HL-60 (cell line): Measurements from ENCODE around the gene SMAD1.

Experiments used
- DNase-seq, 2 experiments: peaks; one replicate each; pipeline ENCODE4 v3.0.0-alpha.2; 2010 to 2020; ENCODE audit warnings: low read depth in 1 of 2, low spot score in 1 of 2
- H3K27ac ChIP-seq: fragments of 250-450 bp; sonication (Bioruptor Pico); replicated peaks from 2 replicates; pipeline ENCODE4 v1.5.1; 2020; ENCODE audit warnings: mild to moderate bottlenecking, moderate library complexity
- H3K27me3 ChIP-seq: fragments of 250-450 bp; sonication (Bioruptor Pico); 2 replicates; pipeline ENCODE4 v1.5.1; 2021; ENCODE audit warnings: mild to moderate bottlenecking, moderate library complexity; ENCODE audit not compliant: insufficient read depth, poor library complexity, severe bottlenecking
- H3K4me3 ChIP-seq: replicated peaks from 2 replicates; pipeline ENCODE4 v1.5.1; 2011; ENCODE audit warnings: mild to moderate bottlenecking, control low read depth, low read length; ENCODE audit not compliant: insufficient read depth
- CTCF ChIP-seq: IDR thresholded peaks from one replicate; pipeline ENCODE4 v1.5.1; 2011; ENCODE audit warnings: low read length, control low read depth, inconsistent platforms; ENCODE audit not compliant: insufficient read depth
- GABPA ChIP-seq: IDR thresholded peaks from 2 replicates; pipeline ENCODE4 v1.6.1; 2012; ENCODE audit warnings: low read depth
- POLR2AphosphoS5 ChIP-seq: IDR thresholded peaks from 2 replicates; pipeline ENCODE4 v1.6.1; 2012; ENCODE audit warnings: low read depth
- REST ChIP-seq: IDR thresholded peaks from 2 replicates; pipeline ENCODE4 v1.6.1; 2012; ENCODE audit warnings: low read depth; ENCODE audit not compliant: insufficient replicate concordance
- SPI1 ChIP-seq: IDR thresholded peaks from 2 replicates; pipeline ENCODE4 v1.6.1; 2012; ENCODE audit warnings: low read depth, mild to moderate bottlenecking, borderline replicate concordance

The SMAD1 gene

GRCh38 chr4:145484225-145484846, 2.7 kb downstream of the SMAD1 start:
- Histone ChIP-seq H3K4me3 (no peak overlapping the region), H3K27me3 (no peaks in the 10 kb centered on the region), H3K27ac (no peak overlapping the region)
- TF ChIP-seq POLR2AphosphoS5 (no peak), CTCF (no peak), SPI1 (no peak), REST (no peak), GABPA (no peak)
- DNase-seq: no peak

- no peak for DNase-seq
- TF ChIP-seq SPI1: no peak
- no peak for TF ChIP-seq REST
- TF ChIP-seq GABPA: no peak
- TF ChIP-seq POLR2AphosphoS5: no peak
- TF ChIP-seq CTCF: no peak
- no peak overlapping the region for H3K4me3 ChIP-seq
- H3K27me3 ChIP-seq: no peaks in the 10 kb centered on the region
- no peak overlapping the region for H3K27ac ChIP-seq
Observed at GRCh38 chr4:145485120-145485519, 3.5 kb downstream of the SMAD1 start.

GRCh38 chr4:145486603-145487002, 5.0 kb downstream of the SMAD1 start:
- no peak overlapping the region for H3K27ac ChIP-seq
- H3K4me3 ChIP-seq: no peak overlapping the region
- H3K27me3 ChIP-seq: no peaks in the 10 kb centered on the region
- no peak for TF ChIP-seq CTCF
- no peak for TF ChIP-seq GABPA
- no peak for TF ChIP-seq POLR2AphosphoS5
- no peak for DNase-seq

- no peak for DNase-seq
- Histone ChIP-seq H3K27me3 (no peaks in the 10 kb centered on the region), H3K27ac (no peak overlapping the region), H3K4me3 (no peak overlapping the region)
- TF ChIP-seq POLR2AphosphoS5: no peak
- no peak for TF ChIP-seq SPI1
- no peak for TF ChIP-seq CTCF
- TF ChIP-seq GABPA: no peak
- no peak for TF ChIP-seq REST
Observed at GRCh38 chr4:145487631-145488030, 6.0 kb downstream of the SMAD1 start.
